ENCODE measurements around the gene P2RY2.

DNA sequence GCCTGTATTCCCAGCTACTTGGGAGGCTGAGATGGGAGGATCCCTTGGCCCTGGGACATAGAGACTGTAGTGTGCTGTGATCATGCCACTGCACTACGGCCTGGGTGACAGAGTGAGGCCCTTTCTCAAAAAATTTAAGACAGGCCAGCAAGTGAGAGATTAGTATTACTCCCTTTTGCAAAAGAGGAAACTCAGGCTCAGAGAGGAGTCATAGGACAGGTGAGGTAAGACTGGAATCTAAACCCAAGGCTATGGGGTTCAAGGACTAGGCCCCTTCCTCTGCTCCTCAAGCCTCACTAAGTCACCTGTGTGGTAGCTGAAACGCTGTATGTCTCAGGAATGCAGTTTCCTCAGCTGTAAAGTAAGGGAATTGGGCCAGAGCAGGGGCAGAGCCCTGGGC lies 1.6 kb upstream of the P2RY2 start:
- TF ChIP-seq, protein P1, sequence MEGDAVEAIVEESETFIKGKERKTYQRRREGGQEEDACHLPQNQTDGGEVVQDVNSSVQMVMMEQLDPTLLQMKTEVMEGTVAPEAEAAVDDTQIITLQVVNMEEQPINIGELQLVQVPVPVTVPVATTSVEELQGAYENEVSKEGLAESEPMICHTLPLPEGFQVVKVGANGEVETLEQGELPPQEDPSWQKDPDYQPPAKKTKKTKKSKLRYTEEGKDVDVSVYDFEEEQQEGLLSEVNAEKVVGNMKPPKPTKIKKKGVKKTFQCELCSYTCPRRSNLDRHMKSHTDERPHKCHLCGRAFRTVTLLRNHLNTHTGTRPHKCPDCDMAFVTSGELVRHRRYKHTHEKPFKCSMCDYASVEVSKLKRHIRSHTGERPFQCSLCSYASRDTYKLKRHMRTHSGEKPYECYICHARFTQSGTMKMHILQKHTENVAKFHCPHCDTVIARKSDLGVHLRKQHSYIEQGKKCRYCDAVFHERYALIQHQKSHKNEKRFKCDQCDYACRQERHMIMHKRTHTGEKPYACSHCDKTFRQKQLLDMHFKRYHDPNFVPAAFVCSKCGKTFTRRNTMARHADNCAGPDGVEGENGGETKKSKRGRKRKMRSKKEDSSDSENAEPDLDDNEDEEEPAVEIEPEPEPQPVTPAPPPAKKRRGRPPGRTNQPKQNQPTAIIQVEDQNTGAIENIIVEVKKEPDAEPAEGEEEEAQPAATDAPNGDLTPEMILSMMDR (IDR thresholded peaks at IDR 0.05; ENCODE audit: insufficient read depth, low read depth, low read length): no peak
- TF ChIP-seq EZH2 (IDR thresholded peaks at IDR 0.05; ENCODE audit: insufficient read depth, low read length): no peak

Measured in astrocyte (in vitro differentiated cells and primary cell).